DND-41 (cell line): ENCODE results near the gene IP6K3.

Source experiments
- ATAC-seq: fragments of 200-7000 bp; cut with Tn5 transposase; 3 replicates; pipeline ENCODE4 v1.9.1; 2021; ENCODE audit warnings: low read depth; ENCODE audit not compliant: insufficient read depth
- DNase-seq: peaks from one replicate; pipeline ENCODE4 v3.0.0-alpha.2; 2020
- H2AFZ ChIP-seq: 2 replicates; pipeline ENCODE4 v1.6.0; 2012; ENCODE audit warnings: low read depth, low read length
- H3K27ac ChIP-seq: 2 replicates; pipeline ENCODE4 v1.5.1; 2012; ENCODE audit warnings: low read length, inconsistent platforms
- H3K27me3 ChIP-seq: fragments of 200-600 bp; sonication (generic); 2 replicates; pipeline ENCODE4 v1.6.0; 2012; ENCODE audit warnings: low read length, mild to moderate bottlenecking, inconsistent platforms; ENCODE audit not compliant: insufficient read depth, poor library complexity
- H3K36me3 ChIP-seq: 2 replicates; pipeline ENCODE4 v1.5.1; 2012; ENCODE audit warnings: low read length, inconsistent platforms; ENCODE audit not compliant: insufficient read depth
- H3K4me1 ChIP-seq: 2 replicates; pipeline ENCODE4 v1.5.1; 2012; ENCODE audit warnings: mild to moderate bottlenecking, low read length; ENCODE audit not compliant: insufficient read depth
- H3K4me2 ChIP-seq: 2 replicates; pipeline ENCODE4 v1.6.0; 2012; ENCODE audit warnings: mild to moderate bottlenecking, moderate library complexity, low read length, inconsistent platforms; ENCODE audit not compliant: insufficient read depth
- H3K4me3 ChIP-seq, 2 experiments: fragments of 200-600 bp in 1 of 2; shearing (Covaris generic) in 1 of 2; 2 replicates each; pipeline ENCODE4 v1.5.1; 2012 to 2016; ENCODE audit warnings: inconsistent platforms in 2 of 2, low read length in 2 of 2, mild to moderate bottlenecking in 2 of 2, low read depth in 1 of 2, moderate library complexity in 1 of 2
- H3K79me2 ChIP-seq: 2 replicates; pipeline ENCODE4 v1.6.0; 2012; ENCODE audit warnings: low read length, inconsistent platforms; ENCODE audit not compliant: insufficient read depth
- H3K9ac ChIP-seq: 2 replicates; pipeline ENCODE4 v1.6.0; 2012; ENCODE audit warnings: low read depth, mild to moderate bottlenecking, inconsistent platforms, low read length, moderate library complexity
- H3K9me3 ChIP-seq: 2 replicates; pipeline ENCODE4 v1.5.1; 2012; ENCODE audit warnings: low read length, moderate library complexity, mild to moderate bottlenecking, inconsistent platforms; ENCODE audit not compliant: insufficient read depth, severe bottlenecking
- H4K20me1 ChIP-seq: 2 replicates; pipeline ENCODE4 v1.6.0; 2012; ENCODE audit warnings: low read length; ENCODE audit not compliant: insufficient read depth
- CTCF ChIP-seq: IDR thresholded peaks from 2 replicates; pipeline ENCODE4 v1.5.1; 2012; ENCODE audit warnings: borderline replicate concordance, low read length, moderate library complexity, mild to moderate bottlenecking; ENCODE audit not compliant: poor library complexity, severe bottlenecking; ENCODE audit errors: extremely low read depth
- EZH2 ChIP-seq: IDR thresholded peaks from 3 replicates; pipeline ENCODE4 v1.6.1; 2012; ENCODE audit warnings: borderline replicate concordance, low read depth, mild to moderate bottlenecking, moderate library complexity, low read length, inconsistent platforms; ENCODE audit not compliant: severe bottlenecking

IP6K3 gene

DNA sequence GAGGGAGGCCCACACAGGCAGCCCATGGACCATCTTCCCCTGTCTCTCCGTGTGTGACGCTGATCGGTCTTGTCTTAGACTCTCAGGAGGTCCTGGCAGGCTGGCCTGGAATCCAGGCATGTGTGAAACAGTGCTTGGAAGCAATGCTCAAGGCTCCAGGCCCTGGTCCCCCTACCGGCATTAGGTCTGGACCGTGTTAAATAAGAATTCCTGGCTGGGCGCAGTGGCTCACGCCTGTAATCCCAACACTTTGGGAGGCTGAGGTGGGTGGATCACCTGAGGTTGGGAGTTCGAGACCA lies 13.0 kb downstream of the IP6K3 start:
- no peak for TF ChIP-seq CTCF
- TF ChIP-seq EZH2 = no peak
- H2AFZ ChIP-seq = no peak overlapping the region
- H3K27ac ChIP-seq = no peak overlapping the region
- no peaks in the 10 kb centered on the region for H3K27me3 ChIP-seq
- H3K4me2 ChIP-seq = no peak overlapping the region
- DNase-seq (no peak), ATAC-seq (no peak)
- no peaks in the 10 kb centered on the region for H3K36me3 ChIP-seq
- H3K4me1 ChIP-seq = no peaks in the 10 kb centered on the region
- no peaks in the 10 kb centered on the region for H4K20me1 ChIP-seq
- H3K4me3 ChIP-seq = no peak overlapping the region
- no peaks in the 10 kb centered on the region for H3K9me3 ChIP-seq
- no peaks in the 10 kb centered on the region for H3K79me2 ChIP-seq
- H3K9ac ChIP-seq = no peak overlapping the region

- Histone ChIP-seq H3K4me3 (no peak overlapping the region), H3K27ac (no peak overlapping the region), H3K4me1 (no peaks in the 10 kb centered on the region), H3K4me2 (no peak overlapping the region), H3K9ac (no peak overlapping the region), H3K36me3 (no peaks in the 10 kb centered on the region), H2AFZ (no peak overlapping the region), H3K79me2 (no peaks in the 10 kb centered on the region), H4K20me1 (no peaks in the 10 kb centered on the region), H3K9me3 (no peaks in the 10 kb centered on the region), H3K27me3 (no peaks in the 10 kb centered on the region)
- TF ChIP-seq EZH2 (no peak), CTCF (no peak)
- no peak for ATAC-seq
- no peak for DNase-seq
Measured at GRCh38 chr6:33732817-33733708, 13.6 kb downstream of the IP6K3 start.

- Histone ChIP-seq H3K4me3 (no peak overlapping the region), H3K27me3 (peaks cover 6% of the 10 kb centered on the region), H3K27ac (no peak overlapping the region), H3K4me1 (no peaks in the 10 kb centered on the region), H4K20me1 (no peaks in the 10 kb centered on the region), H3K9me3 (no peaks in the 10 kb centered on the region), H3K79me2 (no peaks in the 10 kb centered on the region), H3K36me3 (no peaks in the 10 kb centered on the region), H2AFZ (no peak overlapping the region), H3K9ac (no peak overlapping the region), H3K4me2 (no peak overlapping the region)
- DNase-seq (no peak), ATAC-seq (no peak)
- TF ChIP-seq EZH2 = no peak
- no peak for TF ChIP-seq CTCF
Measured at GRCh38 chr6:33732385-33732784, 14.3 kb downstream of the IP6K3 start.

- no peaks in the 10 kb centered on the region for H3K9me3 ChIP-seq
- DNase-seq (no peak), ATAC-seq (no peak)
- peaks cover 11% of the 10 kb centered on the region for H3K27me3 ChIP-seq
- H4K20me1 ChIP-seq = no peaks in the 10 kb centered on the region
- H3K27ac ChIP-seq = no peak overlapping the region
- no peak overlapping the region for H3K4me2 ChIP-seq
- no peaks in the 10 kb centered on the region for H3K79me2 ChIP-seq
- no peak overlapping the region for H3K9ac ChIP-seq
- H2AFZ ChIP-seq = no peak overlapping the region
- H3K4me3 ChIP-seq = no peak overlapping the region
- TF ChIP-seq EZH2 = no peak
- TF ChIP-seq CTCF = no peak
- no peaks in the 10 kb centered on the region for H3K36me3 ChIP-seq
- no peaks in the 10 kb centered on the region for H3K4me1 ChIP-seq
Measured at GRCh38 chr6:33731751-33732282, 14.9 kb downstream of the IP6K3 start.
